Colon (tissue), 2 donors: ENCODE data around the gene MEIS1.

Experiments
- FAIRE-seq: peaks from 2 replicates; lab custom pipeline; 2012; peaks lifted over from hg19 to GRCh38; lab: Jason Lieb, UNC
- donor health status: control.
- donor health status: control.

MEIS1 gene

DNA sequence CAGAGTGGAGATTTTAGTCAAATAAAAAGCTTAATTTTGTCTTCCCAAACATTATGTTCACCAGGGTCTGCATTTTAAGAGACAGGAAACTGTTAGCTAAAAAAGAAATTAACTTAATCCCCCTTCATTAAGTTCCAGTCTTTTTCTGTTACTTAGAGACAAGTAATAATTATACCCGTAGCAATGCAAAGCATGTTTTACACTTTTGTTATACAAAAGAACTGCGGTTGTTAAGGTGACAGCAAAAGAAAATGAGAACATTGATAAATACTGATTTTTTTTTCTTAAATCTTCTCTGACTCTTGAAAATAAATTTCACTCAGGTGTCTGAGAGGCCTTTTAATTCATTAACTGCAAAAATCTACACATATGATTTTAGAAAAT, 101.4 kb downstream of the MEIS1 start:
- FAIRE-seq: no peak

DNA sequence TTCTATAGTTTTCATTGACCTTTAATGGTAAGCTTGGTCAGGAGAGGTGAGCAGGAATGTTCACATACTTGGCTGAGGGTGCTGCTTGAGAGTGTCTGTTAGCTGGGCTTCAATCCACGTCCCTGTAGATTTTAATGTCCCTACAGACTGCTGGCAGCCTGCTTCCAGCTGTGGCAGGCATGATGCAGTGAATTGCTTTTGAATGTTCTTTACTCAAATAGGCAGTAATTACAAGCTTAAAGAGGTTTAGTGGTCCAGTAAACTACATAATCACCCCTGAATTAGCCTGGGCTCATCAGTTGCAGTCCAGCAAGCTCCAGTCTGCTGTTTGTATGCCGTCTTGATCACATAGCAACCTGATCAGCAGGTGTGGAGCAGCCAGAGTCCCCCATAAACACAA, 102.1 kb downstream of the MEIS1 start:
- no peak for FAIRE-seq

DNA sequence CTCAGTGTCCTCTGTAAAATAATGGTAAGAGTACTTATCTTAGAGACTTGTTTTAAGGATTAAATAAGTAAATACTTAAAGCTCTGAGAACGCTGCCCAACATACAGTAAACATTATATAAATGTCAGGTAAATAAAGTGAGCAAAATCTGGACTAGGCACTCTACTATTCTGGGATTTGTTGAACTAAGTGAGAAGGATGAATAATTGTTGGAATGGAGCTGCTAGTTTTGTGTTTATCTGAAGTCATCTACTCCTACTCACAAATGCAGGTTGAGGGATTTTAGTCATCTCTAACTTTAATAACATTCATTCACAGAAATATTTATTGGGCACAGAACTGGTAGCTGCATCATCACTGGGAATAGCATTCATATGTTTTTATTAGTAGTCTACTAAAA, 103.4 kb downstream of the MEIS1 start:
- no peak for FAIRE-seq

DNA sequence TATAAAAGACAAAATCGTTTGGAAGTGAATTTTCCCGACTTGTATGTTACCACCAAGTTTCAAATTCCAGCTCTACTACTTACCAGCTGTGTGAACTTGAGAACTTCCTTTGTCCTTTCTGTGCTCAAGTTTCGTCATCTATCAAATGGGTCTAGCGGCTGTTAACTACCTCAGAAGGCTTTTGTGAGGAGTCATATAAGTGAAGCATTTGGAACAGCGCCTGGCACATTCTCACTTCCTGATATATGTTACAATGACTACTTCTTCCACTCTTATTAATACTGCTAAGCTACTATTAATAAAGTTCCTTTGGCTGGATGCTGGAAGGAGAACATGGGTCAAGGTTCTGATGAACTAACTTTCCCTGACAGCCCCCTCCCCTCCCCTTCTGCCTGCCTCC, 104.5 kb downstream of the MEIS1 start:
- no peak for FAIRE-seq

DNA sequence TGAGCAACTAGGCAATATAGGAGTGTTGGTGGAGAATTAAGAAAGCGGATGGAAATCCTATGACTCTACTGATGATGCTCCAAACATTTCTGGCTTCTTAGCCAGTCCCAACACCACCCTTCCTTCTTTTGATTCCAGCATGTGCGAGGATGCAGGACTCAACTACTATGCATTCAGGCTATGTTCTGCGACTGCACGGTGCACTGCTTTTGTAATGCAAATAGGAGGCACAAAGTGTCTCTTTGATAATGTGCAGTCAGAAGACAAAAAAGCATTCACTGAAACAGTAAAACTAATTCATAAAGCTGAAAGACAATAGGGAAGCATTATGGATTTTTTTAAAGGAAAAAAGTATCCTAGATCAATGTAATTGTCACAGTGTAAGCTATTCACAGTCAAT, 106.7 kb downstream of the MEIS1 start:
- FAIRE-seq: no peak

DNA sequence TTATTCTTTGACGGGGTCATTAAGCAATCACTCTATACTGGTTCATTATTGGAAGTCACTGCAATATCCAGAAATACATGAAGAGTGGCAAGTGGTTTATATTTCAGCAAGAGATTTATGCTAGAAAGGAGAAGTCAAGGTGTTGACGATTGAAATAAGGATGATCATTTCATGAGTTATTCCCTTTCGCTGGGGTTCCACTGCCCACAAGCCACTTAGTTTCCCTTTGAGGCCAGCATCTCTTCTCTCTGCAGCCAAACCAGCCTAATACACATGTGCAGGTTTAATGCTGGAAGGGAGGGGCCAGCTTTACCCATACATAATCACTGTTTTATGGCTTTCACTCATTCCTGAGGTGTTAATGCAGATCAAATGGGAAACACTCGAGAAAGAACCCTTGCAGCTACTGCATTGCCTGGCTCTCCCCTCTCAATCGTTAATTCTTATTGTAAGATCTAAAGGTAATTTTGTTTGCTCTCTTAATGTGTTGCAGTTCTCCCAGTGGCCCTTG, 108.4 kb downstream of the MEIS1 start:
- no peak for FAIRE-seq

DNA sequence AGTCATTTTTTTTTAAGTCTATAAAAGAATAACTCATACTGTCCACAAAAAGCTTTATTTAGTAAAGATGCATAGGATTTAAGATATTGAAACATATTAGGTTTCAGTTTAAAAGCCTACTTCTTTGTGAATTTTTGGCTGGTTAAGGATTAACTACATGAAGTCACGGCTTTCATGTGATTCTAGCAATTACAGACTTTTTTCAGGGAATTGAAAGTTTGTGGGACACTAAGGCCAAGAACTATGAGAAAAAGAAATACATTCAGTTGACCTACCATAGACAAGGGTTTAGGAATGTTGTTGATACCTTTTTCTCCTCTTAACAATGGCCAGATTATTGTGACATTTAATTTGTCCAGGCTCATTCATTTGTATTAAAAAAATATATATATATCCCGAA, 109.3 kb downstream of the MEIS1 start:
- no peak for FAIRE-seq

DNA sequence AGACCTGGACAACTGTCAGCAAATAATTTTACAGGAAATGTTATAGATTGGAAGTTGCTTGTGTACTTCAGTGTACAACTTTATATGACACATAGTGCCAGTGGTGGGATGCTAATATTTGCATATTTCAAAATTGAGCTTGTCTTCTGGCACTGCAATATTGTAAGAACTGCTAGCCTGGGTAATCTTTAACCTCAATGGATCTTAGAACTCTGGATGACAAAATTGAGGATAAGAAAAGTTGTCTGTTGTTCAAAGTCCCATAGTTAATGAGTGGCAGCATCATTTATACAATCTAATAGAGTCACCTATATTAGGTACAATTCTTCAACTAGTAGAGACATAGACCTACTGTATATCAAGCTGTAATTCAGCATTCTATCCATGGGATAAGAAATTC, 110.3 kb downstream of the MEIS1 start:
- no peak for FAIRE-seq

DNA sequence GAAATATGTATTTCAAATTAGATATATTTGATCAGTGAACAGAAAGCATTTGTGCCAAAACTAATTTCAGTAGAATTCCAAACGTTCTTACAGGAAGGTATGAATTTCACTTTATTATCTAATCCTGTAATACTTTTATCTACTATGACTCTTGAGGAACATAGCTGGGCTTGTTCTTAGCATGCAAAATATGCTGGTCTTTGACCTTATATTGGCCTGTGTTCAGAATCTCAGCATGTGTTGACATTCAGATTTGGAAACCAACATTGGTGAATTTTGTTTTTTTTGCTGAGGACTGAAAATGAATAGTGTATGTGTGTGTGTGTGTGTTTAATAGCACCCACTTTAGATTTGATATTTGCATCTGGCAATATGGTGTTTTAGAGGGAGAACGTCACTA, 112.2 kb downstream of the MEIS1 start:
- no peak for FAIRE-seq

DNA sequence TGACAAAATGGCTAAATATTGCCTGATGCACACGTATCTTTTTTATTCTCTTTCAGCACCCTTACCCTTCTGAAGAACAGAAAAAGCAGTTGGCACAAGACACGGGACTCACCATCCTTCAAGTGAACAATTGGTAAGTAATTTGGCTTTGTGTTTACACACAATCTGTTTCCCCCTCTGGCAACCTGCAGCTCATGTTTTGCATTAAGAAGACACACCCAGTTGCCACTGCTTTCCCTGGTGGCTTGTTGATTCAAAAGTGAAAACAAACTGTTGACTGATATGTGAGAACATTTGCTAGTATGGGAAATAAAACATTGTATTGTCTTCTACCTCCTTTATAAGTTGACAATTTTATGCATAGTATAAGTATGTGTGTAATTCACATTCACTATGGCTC, 113.0 kb downstream of the MEIS1 start:
- FAIRE-seq: no peak

DNA sequence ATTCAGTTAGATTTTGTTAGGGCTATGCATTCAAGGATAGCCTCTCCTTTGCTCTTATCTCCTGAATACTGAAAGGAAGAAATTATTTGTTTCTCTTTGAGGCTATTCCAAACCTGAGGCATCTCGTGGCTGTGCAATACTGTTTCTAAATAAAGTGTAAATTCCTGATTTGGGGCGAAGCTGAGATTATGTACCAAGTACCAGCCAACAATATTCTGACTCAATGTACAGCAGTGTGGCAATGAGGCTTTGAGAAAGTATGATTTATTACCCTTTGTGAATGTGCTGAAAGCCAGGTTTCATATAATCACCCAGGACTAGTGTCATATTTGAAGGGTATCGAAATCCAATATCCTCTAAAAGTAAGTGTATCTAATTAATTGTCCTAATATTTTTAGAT, 113.5 kb downstream of the MEIS1 start:
- no peak for FAIRE-seq

DNA sequence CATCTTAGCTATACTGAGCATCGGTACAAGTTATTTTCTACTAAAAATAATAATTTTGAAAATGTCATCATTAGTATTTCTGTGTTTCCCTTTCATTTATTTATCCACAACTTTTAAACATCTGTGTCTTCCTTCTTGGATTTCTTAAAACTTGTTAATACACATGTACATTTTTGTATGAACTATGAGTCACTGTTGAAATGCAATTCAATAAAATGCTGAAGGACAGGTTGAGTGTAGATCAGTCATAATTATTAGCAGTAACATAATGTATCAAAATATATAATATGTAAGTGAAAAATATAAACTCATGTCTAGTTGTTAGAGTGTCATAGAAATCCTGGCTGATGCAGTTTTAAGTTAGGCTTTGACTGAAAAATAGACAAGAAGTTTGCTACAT, 115.9 kb downstream of the MEIS1 start:
- no peak for FAIRE-seq

DNA sequence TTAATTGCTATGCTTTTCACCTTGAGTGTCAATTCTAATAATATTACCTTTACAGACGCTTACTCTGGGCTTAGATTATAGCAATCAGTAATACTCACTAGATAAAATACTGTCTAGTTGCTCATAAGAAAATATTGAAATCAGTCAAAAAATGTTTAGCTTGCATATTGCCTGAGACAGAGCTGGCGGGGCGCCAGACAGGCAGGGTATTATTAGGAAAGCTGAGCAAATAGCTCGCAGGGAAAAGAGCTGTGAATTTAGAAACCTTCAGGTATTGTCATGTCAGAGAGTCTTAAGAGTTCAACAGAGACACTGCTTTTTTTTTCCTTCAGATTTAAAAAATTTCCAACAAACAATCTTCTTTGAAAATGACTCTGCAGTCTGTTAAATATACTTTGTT, 118.4 kb downstream of the MEIS1 start:
- no peak for FAIRE-seq

DNA sequence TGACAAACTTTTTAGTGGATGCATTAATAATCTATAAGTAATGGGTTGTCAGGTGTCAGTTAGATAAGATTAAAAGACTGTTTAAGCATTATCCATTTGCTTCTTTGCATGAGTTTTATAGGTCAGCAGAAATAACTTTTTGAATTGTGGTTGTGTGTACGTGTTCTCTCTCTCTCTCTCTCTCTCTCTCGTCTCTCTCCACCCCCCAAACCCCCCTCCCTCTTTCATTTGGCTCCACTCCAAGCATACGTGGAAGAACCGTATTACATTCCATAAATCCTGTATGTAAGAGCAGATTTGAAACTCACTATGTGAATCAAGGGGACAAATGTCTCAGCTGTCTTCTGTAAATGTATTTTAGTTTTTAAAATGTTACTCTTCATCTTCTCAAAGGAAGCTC, 120.2 kb downstream of the MEIS1 start:
- no peak for FAIRE-seq

DNA sequence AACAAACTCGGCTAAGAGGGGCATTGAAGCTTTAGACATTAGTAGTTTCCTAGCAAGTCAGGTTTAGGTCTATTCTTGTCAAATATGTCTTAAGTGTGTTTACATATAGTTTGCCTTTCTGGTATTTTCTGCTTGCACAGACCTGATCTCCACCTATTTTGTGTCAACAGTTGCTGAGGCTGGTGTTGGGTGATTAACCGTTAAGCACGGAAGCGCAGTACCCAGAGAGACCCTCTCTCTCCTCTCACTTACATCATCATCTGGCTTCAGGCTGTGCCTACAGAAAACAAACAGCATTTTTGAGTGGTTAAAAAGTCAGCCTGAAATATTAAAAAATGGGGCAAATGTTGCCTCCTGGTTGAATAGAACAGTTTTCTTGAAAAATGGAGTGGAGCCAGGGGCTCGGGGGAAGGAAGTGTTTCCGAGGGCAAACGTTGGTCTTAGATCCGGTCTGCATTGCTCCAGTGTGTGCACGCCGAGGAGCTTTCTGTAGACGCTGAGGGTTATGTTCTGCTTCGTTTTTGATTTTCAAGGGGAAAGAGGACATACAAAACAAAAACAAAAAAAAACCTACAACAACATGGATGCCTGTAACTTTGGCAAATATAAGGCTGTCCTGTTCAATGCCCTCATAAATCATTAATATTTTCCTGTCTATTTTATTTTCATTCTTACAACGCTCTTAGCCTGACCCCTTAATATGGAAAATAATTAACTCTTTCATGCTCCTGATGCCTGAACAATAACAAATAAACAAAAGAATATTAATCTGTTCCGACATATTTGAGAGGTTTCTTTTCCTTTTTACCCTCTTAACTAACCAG, 120.8 kb downstream of the MEIS1 start:
- FAIRE-seq: no peak

DNA sequence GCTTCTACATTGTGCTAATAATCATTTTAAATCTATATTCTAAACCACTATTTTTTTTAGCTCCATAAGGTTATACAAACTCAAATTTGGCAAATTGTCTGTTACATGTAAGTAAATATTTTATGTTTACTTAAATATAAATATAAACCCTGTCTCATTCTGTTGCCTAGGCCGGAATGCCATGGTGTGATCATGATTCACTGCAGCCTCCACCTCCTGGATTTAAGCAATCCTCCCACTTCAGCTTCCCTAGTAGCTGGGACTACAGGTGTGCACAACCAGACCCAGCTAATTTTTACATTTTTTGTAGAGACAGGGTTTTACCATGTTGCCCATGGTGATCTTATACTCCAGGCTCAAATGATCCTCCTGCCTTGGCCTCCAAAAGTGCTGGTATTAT, 124.7 kb downstream of the MEIS1 start:
- FAIRE-seq: no peak

DNA sequence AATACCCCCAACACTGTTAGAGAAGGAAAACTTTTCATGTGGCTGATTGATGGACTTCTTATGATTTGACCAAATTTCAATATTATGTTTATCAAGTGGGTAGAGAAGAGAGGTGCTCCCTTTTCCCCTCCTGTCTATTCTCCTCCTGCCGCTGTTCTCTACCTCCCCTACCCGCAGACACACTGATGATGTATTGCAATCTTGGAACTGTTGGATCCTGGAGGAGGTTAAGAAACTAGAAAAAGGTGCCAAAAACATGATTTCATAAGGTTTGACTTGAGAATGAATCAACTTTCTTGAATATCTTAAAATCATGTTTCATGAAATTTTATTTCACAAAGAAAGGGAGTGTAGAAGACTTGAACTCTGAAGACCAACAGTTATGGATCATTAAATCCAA, 125.8 kb downstream of the MEIS1 start:
- FAIRE-seq: no peak

DNA sequence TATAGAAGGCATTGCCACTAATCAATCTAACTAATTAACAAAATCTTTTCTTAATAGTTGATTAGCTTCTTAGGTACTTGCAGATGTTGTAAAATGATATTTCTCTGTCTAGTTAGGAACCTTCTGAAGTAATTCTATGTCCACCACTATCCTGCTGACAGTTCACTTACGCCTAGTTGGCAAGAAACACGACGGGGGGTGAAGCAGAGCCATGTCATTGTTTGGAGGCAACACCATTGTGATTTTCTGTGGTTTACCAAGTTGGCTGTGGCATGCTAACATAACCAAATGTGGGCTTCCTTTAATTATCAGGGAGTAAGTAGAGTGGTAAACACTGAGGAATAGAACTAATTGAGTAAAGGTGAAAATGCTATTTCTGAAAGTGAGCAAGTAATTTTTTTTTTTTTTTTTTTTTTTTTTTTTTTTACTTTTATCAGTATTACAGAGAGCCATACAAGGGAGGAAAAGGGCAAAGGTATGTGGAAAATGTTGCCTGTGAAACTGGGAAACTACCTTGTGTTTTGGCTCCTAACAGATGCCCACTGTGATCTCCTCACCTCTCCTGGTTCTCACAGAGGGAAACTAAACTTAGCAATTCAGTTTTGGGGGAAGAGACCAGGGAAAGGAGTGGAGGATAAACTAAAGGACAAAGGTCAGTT, 126.8 kb downstream of the MEIS1 start:
- FAIRE-seq: no peak

DNA sequence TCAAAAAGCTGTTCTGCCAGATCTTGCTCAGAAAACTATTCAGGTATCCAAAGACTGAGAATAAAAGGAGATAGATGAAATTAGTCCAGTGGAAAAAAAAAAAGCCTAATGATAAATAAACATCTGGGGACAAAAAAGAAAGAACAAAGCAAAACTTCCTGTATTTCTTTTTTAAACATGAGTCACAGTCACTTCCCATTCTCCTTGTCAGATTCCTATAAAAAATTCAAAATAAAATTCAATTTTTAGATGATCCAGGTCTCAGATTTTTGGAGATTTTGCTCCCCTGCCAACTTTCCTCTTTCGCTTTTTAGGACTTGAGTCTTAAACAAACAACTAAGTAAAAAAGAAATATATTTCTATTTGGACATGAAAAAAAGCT, 127.4 kb downstream of the MEIS1 start:
- no peak for FAIRE-seq

DNA sequence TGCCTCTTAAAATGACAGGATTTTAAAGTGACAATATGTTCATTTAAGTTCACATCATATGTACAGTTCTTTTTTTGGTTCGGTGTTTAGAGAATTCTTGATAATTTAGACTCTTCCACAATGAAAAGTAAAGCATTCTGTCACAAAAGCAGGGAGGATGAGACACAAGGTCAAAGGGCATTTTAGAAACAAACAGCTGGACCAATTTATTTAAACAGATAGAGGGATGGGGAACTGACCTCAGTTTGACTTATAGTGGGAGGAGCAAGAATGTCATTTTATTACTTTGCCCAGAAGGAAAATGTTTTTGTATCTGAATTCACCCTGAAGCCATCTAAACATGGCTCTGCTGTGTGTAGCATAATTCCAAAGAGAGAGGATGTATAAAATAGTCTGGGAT, 128.5 kb downstream of the MEIS1 start:
- FAIRE-seq: no peak

DNA sequence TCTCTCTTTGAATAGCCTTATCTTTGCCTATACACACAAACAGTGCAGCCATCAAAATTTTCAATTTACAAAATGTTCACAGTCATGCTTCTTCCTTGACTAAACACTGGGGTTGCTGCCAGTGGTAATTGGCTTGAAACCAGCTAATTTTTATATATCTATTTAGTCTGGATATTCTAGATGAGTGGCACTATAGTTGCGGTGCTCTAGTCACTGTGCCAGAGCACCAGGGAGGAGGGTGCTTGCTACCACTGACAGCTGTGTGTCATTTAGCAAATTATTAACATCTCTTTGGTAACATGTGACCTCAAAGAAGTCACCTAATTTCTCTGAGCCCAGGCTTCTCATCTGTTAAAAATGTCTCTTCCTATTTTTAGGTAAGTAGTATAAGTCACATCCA, 130.4 kb downstream of the MEIS1 start:
- no peak for FAIRE-seq

DNA sequence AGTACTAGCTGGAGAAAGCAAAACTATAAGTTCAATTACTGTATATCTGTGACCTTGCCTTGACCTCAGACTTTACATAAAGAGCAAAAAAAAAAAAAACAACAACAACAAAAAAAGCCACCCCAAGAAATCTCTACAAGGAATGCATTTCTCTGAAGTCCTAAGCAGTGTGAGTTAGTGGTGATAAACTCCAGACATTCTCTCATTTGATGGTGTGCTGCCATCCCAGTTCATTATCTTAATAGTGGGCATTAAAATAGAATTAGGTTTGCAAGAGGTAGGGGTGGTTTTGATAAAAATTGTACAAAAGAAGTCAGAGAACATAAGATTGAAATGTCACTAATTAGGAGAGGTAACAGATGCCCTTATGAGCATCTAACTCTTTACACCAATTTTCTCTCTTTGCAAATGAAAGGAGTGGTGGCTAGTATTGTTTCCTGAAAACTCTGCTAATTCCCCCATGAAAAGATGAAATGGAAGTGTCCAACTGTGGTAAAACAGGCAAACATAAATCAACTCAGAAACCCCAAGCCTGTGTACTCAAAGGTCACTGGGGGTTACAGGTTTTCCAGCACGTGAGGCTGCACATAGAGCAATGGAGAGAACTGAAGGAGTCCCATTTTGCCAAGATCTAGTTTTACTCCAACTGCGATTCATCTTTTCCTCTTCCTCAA, 131.9 kb downstream of the MEIS1 start:
- FAIRE-seq: no peak

DNA sequence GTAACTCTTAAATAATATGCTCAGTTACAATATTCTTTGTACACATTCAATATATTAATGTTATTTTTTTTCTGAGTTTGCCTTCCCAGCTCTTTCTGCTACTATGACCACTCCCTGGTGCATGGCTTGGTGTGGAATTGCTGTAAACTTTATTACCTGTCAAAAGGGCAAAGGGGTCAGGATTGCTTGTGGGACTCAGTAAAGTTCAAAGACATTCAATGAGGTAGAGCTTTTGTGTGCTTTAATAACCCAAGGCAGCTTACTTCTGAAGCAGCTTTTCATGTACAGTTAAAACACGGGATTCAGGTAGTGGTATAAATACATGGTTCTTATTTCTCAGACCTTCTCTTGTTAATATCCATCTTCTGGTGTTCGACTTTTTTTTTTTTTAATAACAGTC, 132.8 kb downstream of the MEIS1 start:
- no peak for FAIRE-seq
